Right renal cortex interstitium (tissue), 3 donors: ENCODE data around the gene KAZN. TPM values are rescaled to one million over a fixed set of nuclear protein-coding genes. Genes with fewer than 3 reads are reported as not detected.

Experiments
- DNase-seq, 3 donors: peaks; one replicate each; pipeline ENCODE4 v3.0.0-alpha.2; 2013; ENCODE audit warnings: low read depth in 3 of 3, low spot score in 2 of 3
- polyA plus RNA-seq, 3 donors: library from polyadenylated mRNA; unstranded; fragments of 120-200 nt; gene quantifications; one replicate each; pipeline ENCODE4 v1.2.1, GENCODE V29; 2013; ENCODE audit not compliant: insufficient read length in 3 of 3

Gene KAZN
- polyA plus RNA-seq, 3 donors: 31.1 to 37.0 (median 31.5) TPM

DNA sequence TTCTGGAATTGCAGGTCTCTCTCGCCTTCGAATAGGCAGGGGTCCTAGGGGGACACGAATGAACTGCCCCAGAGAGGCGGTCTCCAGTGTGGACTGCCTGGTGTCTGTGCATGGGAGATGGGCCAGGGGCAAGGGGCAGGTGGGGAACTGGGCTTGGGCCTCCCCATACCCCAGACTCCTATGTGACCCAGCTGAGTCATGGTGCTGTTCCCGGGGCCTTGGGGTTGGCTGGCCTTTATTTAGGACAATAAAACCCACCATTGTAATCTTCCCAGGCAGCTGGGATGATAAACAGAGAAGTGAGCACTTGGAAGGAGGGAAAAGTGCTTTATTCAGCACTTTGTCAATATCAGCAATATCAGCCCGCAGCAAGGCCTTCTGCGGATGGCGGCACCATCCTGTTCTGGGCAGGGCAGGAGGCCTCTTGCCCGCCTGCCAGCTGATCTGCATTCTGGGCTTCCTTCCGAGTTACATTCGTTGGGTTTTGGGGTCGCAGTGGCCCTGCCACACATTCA lies 346.0 kb downstream of the KAZN start:
- DNase-seq: no peak

DNA sequence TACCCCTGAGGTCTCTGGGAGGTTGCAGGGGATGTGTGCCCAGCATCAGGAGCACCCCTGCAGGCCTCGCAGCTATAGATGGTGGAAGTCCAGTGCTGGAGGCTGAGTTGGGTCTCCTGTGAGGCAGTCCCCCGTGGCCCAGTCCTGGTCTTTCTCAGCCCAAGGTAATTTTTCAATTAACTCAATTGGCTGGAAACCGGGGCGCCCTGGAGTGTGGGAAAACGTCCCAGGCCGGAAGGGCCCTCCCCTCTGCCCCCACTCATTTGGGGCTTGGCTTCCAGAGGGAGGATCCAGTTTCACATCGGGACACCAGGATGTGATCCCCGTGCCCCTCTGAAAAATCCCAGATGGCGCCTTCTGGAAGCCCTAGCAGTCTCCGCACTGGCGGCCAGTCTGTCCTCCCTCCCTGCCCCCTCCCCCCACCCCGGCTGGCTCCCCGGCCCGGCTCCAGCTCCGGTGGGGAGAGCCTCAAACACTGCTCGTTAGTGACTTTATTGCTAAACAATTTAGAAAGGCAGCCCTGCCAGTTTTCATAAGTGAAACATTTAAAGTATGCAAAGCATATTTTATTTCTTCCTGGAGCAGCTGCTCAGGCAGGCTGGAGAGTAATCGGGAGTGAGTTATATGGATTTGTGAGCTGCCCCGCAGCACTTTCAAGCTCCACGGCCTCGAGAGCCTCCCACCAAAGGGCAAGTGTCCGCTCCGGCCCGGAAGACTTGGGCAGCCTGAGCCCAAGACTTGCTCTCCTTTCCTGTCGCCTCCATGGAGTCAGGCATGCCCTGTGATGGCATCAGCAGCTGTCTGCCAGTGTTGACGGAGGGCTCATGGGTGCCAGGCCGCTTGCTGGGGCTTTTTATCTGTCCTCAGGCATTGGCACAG lies 346.9 kb downstream of the KAZN start:
- peak in 2 of 3 donors; percentile 75 to 76 for DNase-seq

DNA sequence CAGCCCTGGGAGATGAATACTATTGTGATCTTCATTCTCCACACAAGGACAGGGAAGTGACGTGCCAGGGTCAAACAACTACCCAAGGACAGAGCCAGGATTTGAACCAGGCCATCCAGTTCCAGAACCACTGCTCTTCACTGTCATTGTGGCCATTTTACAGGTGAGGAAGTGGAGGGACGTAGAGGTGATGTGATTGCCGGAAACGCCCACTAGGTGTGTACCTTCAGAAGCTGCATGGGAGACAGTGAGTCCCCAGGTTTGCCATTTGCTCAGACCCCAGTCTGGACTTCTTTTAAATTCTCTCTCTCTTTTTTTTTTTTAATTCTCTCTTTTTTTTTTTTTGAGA lies 347.5 kb downstream of the KAZN start:
- no peak for DNase-seq

DNA sequence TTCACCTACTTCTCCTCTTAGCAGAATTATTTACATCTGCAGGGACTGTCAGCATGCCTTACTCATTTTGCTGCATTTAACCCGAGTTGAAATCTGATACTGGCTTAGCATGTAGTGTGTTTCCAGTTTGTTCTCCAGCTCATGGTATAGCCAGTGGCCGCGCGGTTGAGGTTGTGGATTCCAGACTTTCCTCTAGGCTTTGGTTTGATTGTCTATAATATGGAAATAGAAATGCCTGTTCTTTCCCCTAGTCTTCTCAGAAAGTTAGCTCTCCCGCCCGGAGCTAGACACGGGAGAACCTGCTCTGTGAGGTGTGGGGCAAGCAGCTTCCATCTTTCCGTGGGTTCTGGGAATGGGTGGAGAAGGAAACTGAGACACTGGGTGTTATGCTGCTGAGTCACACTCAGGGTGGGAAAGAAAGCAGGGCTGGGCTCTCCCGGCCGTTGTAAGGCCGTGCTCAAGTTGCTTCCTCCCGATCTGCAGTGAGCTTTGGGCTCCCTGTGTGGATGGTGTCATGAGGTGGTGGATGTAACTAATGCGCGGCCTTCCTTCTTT lies 348.3 kb downstream of the KAZN start:
- no peak for DNase-seq

DNA sequence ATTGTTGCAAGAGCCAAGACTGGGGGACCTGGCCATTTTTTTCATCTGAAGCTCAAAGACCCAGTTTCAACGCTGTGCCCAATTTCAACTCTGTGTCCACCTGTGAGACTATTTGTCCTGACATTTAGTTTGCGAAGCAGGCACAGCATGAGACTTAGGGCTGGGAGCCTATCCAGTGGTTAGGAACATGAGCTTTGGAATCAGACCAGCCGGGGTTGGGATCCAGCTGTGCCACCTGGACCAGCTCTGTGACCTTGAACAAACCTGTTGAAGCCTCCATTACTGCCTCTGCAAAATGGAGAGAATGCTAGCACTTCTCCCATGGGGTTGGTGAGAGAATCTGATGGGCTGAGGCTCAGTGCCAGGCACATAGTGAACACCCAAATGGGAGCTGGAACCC lies 348.9 kb downstream of the KAZN start:
- DNase-seq: no peak

DNA sequence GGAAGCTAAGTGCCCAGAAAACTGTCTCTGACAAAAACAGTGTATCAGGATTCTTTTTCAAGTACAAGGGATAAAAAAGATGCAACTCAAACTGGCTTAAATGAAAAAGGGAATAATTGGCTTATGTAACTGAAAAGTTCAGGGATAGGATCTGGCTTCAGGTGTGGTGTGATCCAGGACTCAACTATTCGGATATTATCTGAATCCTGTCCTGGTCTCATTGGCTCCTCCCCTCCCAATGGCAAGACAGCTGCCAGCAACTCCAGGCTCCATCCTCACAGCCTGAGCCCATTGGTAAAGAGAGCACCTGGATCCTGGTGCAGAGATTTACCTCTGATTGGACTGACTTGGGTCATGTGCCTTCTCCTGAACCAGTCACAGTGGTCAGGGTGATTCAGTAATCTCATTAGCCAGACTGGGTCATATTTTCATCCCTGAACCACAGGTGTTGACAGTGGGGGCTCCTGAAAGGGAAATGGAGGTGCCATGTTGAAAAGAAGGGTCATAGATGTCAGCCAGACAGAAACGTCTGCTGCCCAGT lies 349.7 kb downstream of the KAZN start:
- DNase-seq: no peak

DNA sequence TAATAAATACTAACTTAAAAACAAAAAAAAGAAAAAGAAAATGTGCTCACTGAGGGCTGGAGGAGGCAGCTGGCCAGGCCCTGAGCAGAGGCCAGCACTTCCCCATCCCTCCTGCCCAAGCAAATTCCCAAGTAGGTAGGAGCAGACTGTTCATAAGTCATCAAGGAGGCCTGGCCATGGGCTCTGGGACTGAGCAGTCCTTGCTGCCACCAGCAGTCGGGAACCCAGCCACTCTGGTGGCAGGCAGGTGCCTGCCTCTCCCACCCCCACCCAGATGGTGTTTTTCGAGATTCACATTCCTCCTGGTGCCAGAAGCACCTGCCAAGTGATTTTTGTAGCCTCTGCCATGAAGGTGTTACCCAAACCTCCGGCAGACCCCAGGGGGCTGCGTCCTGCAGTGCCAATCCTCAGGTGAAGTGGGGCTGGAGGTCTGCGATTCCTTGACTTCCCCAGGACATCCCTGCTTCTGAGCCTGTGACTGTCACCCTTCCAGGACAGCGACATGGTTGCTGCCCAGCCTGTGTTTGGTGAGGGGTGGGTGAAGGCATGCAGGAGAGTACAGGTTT lies 350.9 kb downstream of the KAZN start:
- no peak for DNase-seq

DNA sequence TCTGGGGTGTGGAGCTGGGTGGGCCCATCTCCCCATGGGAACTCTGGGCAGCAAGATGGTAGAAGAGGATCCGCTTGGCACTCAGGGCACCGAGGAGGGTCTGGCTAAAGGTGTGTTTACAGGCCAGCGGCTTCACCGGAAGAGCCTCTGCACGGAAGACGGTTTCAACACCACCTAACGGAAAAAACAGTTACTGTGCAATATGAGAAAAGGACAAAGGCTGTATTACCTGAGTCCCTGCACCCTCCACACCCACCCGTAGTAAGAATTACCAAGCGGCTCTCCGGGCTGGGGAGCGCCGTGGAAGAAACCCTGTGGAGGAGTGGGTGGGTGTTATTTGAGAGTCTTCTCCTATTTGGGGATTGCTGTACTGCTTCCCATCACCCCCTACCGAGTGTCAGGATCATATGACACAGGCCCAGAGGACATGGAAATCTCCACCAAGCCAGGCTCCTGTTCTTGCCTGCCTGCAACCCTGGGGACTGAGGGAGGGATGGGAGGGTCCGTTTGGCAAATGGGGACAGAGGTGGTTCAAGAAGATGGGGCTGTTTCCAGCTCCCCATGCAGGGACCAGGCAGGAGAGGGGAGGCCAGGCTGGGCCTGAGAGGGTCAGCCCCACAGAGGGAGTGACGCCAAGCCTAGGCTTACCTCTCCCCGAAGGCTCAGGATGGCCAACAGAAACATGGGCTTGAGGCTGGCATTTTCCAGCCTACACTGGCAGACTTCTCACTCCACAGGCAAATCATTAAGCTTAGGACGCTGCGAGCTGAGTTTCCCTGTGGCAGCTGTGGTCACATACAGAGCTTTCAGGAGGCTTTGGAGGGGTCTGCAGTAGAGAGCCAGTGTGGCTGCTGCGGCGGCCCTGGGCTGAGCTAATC lies 351.6 kb downstream of the KAZN start:
- DNase-seq: no peak

DNA sequence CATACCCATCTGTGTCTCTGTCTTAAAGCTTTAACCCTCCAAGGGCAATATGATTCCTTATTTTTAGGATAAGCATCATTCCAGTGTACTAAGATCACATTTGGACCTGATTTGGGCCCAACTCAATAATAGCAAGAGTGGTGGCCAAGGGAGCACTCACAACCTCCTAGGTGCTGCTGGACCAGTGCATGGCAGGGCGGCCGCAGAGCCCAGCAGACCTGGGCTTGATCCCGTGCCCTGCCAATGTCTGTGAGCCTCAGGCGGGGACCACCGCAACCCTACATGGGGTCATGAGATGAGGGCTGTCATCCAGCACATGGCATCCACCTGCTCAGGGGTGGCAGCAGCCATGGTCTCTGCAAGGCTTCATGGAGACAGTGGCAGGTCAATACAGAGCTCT lies 353.3 kb downstream of the KAZN start:
- no peak for DNase-seq

DNA sequence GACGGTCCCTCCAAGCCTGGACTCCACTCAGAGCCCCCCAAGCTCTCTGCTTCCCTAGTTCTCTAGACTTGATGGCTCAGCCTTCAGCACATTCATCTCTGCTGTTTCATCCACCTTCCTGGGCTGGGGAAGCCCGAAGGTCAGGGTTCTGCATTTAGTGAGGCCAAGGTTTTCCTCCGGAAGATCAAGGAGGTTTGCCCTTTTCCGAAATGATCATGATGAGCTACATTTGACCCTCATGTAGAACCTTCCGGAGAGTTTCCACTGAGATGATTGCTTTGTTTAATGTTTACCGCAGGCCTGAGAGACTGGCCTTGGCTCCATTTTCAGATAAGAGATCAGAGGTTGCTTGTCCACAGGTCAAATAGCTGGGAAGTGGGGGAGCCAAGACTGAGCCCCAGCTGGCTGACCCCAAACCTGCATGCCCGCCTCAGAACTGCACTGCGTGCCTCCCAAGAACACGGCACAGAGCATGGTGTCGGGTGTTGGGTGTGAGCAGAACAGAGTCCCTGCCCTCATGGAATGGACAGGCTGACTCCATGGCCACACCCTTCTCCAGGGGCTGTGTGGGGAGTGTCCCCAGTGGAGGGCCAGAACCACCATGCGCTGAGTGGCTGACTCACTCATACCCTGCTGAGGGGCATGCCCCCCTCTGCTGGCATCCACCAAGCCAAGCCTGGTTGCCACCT lies 354.3 kb downstream of the KAZN start:
- DNase-seq: no peak

DNA sequence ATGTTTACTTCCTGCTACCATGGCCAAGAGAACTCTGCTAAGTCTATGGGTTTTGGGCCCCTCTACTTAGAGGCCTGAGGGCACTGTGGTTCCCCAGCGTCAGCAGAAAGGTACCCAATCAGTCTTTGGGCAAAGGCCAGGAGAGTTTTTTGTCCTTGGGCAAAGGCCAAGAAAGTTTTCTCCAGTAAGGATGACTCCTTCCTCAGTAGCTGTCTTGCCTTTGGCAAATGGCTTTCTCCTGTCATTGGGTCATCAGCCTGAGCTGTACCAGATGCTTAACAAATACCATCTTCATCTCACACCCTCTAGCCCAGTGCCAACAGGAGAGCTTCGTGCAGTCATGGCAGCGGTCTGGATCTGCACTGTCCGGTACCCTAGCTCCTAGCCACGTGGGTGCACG lies 355.7 kb downstream of the KAZN start:
- no peak for DNase-seq

DNA sequence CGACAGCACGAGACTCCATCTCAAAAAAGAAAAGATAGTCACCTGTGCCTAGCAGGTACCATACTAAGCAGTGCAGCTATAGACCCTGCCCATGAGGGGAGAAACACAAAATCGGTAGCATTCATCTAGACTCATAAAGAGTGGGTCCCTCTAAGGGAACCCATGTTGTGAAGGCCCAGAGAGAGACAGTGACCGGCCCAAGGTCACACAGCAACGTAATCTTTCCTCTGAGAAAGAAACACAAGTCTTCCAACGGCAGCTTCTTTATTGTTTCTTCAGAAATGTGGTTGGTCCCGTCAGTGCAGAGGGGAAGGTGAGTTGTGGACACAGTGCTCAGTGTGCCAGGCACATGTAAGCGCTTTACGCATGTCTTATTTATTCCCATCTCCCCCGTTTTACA lies 356.4 kb downstream of the KAZN start:
- DNase-seq: no peak

DNA sequence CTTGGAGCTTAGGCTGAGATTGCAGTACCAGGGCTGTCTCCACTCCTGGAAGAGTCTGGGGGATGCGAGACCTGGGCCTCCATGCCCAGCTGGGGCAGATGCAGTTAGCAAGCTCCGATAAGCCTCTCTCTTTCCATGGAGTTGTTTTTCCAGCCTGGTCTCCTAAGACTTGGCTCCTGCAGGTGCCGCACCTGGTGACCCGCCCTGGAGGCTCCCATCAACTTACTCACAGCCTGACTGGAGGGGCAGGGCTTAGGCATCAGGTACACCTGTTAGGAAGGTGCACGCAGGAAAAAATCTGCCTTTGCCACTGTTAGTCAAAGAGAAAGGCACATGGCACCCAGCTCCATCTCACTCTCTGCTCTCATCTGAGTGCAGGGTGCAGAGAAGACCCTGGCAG lies 356.9 kb downstream of the KAZN start:
- no peak for DNase-seq

DNA sequence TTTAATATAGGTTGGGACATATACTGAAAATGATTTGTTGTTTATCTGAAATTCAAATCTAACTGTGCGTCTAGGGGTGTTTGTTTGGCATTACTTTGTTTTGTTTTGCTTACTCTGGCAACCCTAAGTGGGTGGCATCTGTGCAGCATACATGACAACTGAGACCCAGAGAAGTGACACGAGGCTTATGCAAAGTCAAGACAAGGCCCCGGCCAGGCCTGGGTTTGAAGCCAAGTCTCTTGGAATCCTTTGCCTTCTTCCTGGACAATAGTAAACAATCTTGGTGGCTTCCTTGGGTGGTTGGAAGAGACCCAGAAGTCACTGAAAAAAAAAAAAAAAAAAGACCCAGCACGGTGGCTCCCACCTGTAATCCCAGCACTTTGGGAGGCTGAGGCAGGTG lies 357.5 kb downstream of the KAZN start:
- DNase-seq: no peak

DNA sequence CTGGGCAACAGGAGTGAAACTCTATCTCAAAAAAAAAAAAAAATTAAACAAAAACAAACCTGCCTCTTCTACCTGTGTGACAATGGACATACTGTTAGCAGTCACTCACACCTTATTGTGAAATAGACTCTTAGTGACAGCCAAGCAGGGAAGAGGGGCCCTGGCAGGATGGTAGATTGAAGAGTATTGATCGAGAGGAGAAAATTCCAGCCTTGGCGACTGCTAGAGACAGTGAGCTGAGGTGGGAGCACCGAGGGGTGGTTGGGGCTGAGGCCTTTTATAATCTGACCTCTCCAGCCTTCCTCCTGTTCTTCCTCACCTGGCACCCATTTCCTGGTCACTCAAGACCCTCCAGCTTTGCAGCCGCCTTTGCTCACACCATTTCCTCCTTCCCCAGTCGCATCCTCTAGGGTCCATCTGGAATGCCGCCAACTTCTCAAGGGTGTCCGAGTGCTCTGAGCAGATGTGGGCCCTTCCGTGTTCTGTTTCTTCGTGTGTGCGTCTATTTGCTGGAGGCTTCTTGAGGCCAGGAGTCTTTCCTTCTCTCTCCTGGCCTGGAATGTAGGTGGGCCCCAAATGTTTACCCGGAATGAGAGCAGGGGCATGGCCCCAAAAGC lies 358.2 kb downstream of the KAZN start:
- no peak for DNase-seq

DNA sequence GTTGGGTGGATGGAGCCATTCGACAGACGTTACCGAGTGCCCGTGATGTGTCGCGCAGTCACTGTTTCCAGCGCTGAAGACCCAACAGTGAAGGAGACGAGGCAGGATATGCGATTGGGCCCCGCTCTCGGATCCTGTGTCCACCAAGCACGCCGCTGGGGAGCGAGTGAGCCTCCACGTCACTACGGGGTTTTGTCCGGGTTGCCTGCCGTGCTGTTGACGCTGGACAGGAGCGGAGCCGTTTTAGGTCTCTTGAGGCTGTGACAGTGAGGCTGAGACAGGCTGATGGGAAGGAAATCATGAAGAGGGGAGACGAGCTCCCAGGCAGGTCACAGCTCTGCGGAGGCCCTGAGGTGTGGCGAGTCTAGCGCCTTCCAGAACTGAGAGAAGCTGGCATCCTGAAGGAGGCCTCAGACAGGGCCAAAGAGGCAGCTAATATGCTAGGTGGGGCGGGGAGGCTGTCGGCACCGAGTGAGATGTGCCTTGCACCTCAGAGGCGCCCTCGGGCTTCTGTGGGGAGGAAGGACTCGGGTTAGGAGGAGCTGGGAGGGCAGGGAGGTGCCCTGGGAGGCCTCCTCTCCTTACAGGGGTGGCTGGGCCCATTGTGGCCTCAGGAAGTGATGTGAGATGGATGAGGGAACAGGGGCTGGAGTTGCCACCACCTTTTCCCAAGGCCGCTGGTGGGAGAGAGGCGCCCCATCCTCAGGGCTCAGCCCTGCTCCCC lies 359.1 kb downstream of the KAZN start:
- no peak for DNase-seq

DNA sequence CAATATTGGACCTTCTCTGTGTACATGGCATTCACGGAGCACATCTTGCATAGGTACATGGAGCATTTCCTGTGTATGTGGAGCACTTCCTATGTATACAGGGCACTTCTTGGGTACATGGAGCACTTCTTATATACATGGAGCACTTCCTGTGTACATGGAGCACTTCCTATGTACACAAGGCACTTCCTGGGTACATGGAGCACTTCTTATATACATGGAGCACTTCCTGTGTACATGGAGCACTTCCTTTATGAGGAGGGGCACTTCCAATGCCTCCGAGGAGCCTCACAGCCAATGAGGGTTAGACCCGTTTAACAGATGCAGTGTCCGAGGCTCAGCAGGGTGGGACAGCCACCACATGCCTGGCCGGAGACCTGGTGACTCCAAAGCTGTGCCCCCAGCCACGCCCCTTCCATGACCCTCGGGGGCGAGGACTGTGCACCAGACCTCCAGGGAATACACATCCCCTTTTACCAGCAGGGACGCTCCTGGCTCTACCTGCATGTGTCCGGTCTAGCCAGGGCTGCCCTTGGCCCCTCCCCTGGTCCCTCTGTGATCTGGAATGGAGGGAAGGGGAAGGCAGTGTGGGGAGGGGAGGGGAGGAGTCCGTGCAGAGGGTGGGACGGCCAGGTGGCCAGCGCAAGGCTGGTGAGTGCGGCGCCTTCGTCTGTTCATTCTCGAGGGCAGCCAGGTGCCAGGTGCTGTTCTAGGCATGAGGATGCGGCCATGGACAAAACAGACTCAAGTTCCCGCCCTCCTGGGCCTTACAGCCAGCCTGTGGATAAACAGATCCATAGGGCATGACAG lies 360.0 kb downstream of the KAZN start:
- DNase-seq: no peak

DNA sequence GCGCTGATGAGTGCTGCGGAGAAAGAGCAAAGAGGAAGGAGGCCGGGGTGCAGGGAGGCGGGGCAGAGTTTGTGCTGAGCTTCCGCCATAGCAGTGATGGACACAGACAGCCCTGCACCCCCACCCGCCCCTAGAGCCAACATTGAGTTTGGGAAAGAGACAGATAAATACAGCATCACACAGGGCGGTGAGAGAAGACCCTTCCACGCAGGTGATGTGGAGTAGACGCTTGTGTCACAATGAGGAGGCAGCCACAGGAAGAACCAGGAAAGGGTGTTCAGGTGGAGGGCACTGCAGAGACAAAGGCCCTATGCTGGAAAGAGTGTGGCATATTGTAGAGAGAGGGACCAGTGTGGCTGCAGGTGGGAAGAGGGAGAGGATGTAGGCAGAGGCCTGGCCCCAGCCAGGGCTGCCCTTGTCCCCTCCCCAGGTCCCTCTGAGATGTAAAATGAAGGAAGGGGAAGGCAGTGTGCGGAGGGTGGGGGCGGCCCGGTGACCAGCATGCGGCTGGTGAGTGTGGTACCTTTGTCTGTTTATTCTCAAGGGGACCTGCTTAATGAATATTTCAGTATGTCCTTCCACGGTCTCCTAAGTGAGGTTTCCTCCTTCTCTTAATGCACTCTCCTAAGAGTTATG lies 360.7 kb downstream of the KAZN start:
- DNase-seq: no peak
